HEK293 (cell line): ENCODE measurements around the gene SERPINB5.
"Not testable (repeated sequence)": the region's sequence is repeated elsewhere in the genome, so short reads cannot be mapped to it uniquely, and the experiment has no call there.

Experiments used
- CTCF ChIA-PET: fragments of 350-600 bp; formaldehyde crosslinking; extraction: SDS; loops from one replicate; lab custom pipeline; 2021; ENCODE audit warnings: antibody characterized with exemption; lab: Yijun Ruan, JAX
- POLR2A ChIA-PET: fragments of 300-600 bp; formaldehyde crosslinking; extraction: SDS; loops from one replicate; lab custom pipeline; 2020; ENCODE audit warnings: antibody characterized with exemption, inconsistent platforms; lab: Yijun Ruan, JAX
- H3K27ac ChIP-seq: fragments of 200-500 bp; sonication (Bioruptor generic); 2 replicates; pipeline ENCODE4 v1.5.1; 2014; ENCODE audit warnings: low read depth, low read length, control low read depth, inconsistent platforms; ENCODE audit errors: extremely low read depth
- H3K36me3 ChIP-seq, 2 experiments: fragments of 200-500 bp in 1 of 2; sonication (Bioruptor generic) in 1 of 2; 1 replicate in 1 of 2; 2 replicates in 1 of 2; pipeline ENCODE4 v1.5.1; 2014 to 2017; ENCODE audit warnings: inconsistent platforms in 2 of 2, low read length in 2 of 2; ENCODE audit not compliant: control insufficient read depth in 2 of 2, insufficient read depth in 1 of 2
- H3K4me1 ChIP-seq: fragments of 200-500 bp; sonication (Bioruptor generic); 2 replicates; pipeline ENCODE4 v1.5.1; 2014; ENCODE audit warnings: mild to moderate bottlenecking, low read length, inconsistent platforms; ENCODE audit not compliant: control insufficient read depth, insufficient read depth
- H3K4me3 ChIP-seq: 2 replicates; pipeline ENCODE4 v1.5.1; 2011; ENCODE audit warnings: low read depth, mild to moderate bottlenecking, control low read depth, low read length, moderate library complexity
- H3K9me3 ChIP-seq: fragments of 200-500 bp; sonication (Bioruptor generic); 2 replicates; pipeline ENCODE4 v1.5.1; 2014; ENCODE audit warnings: low read depth, low read length, inconsistent platforms; ENCODE audit not compliant: control insufficient read depth, insufficient read depth
- SETDB1 ChIP-seq: IDR thresholded peaks from one replicate; pipeline ENCODE4 v1.6.1; 2017; ENCODE audit warnings: mild to moderate bottlenecking, low read length, moderate library complexity, mixed read lengths; ENCODE audit not compliant: insufficient read length
- ZBTB20 ChIP-seq: fragments of 450-650 bp; formaldehyde crosslinking; IDR thresholded peaks from 2 replicates; pipeline ENCODE4 v1.5.1; 2016; ENCODE audit warnings: missing biosample characterization, missing genetic modification characterization
- ZNF133 ChIP-seq: fragments of 450-650 bp; formaldehyde crosslinking; IDR thresholded peaks from 2 replicates; pipeline ENCODE4 v1.5.1; 2016; ENCODE audit warnings: missing biosample characterization, missing genetic modification characterization
- ZNF19 ChIP-seq: fragments of 450-650 bp; formaldehyde crosslinking; IDR thresholded peaks from 2 replicates; pipeline ENCODE4; 2016; ENCODE audit warnings: missing biosample characterization, missing genetic modification characterization, low read depth
- ZNF214 ChIP-seq: fragments of 450-650 bp; formaldehyde crosslinking; IDR thresholded peaks from 2 replicates; pipeline ENCODE4 v1.5.1; 2017; ENCODE audit warnings: missing biosample characterization, mild to moderate bottlenecking, missing genetic modification characterization, borderline replicate concordance
- ZNF324 ChIP-seq: fragments of 450-650 bp; formaldehyde crosslinking; IDR thresholded peaks from 2 replicates; pipeline ENCODE4 v1.5.1; 2016; ENCODE audit warnings: missing biosample characterization, missing genetic modification characterization
- ZNF416 ChIP-seq: fragments of 450-650 bp; formaldehyde crosslinking; IDR thresholded peaks from 2 replicates; pipeline ENCODE4 v1.5.1; 2016; ENCODE audit warnings: missing biosample characterization, missing genetic modification characterization
- ZNF488 ChIP-seq: fragments of 450-650 bp; formaldehyde crosslinking; IDR thresholded peaks from 2 replicates; pipeline ENCODE4 v1.5.1; 2016; ENCODE audit warnings: missing biosample characterization, missing genetic modification characterization
- ZNF510 ChIP-seq: fragments of 450-650 bp; formaldehyde crosslinking; IDR thresholded peaks from 2 replicates; pipeline ENCODE4 v1.5.1; 2018; ENCODE audit warnings: mild to moderate bottlenecking, missing genetic modification characterization, missing biosample characterization; ENCODE audit not compliant: insufficient replicate concordance
- ZNF549 ChIP-seq: fragments of 450-650 bp; IDR thresholded peaks from 2 replicates; pipeline ENCODE4 v1.5.1; 2018; ENCODE audit warnings: missing biosample characterization, missing genetic modification characterization, mild to moderate bottlenecking, inconsistent platforms, moderate library complexity
- ZNF768 ChIP-seq: fragments of 450-650 bp; formaldehyde crosslinking; IDR thresholded peaks from 2 replicates; pipeline ENCODE4 v1.5.1; 2018; ENCODE audit warnings: missing biosample characterization, mild to moderate bottlenecking, missing genetic modification characterization
- ZNF785 ChIP-seq: fragments of 450-650 bp; formaldehyde crosslinking; IDR thresholded peaks from 2 replicates; pipeline ENCODE4 v1.5.1; 2016; ENCODE audit warnings: missing biosample characterization, missing genetic modification characterization
- ZXDB ChIP-seq: fragments of 450-650 bp; formaldehyde crosslinking; IDR thresholded peaks from 2 replicates; pipeline ENCODE4 v1.5.1; 2016; ENCODE audit warnings: missing biosample characterization, missing genetic modification characterization
- TF ChIP-seq, protein P1 (sequence below): fragments of 450-650 bp; formaldehyde crosslinking; IDR thresholded peaks from 2 replicates; pipeline ENCODE4 v1.5.1; 2016; ENCODE audit warnings: missing biosample characterization, missing genetic modification characterization, low read depth
- TF ChIP-seq, protein P2 (sequence below): fragments of 450-650 bp; formaldehyde crosslinking; IDR thresholded peaks from 2 replicates; pipeline ENCODE4 v1.5.1; 2016; ENCODE audit warnings: missing biosample characterization, missing genetic modification characterization
- TF ChIP-seq, protein P3 (sequence below): fragments of 450-650 bp; formaldehyde crosslinking; IDR thresholded peaks from 2 replicates; pipeline ENCODE4 v1.5.1; 2016; ENCODE audit warnings: missing biosample characterization, missing genetic modification characterization

The SERPINB5 gene

GRCh38 chr18:63451799-63452660, 24.7 kb upstream of the SERPINB5 start (continued):
- TF ChIP-seq ZNF549 (tag by site-specific recombination) (no peak), ZBTB20 (tag by site-specific recombination) (no peak), ZNF416 (tag by site-specific recombination) (no peak), ZNF785 (no peak), ZNF214 (tag by site-specific recombination) (no peak), ZNF133 (tag by site-specific recombination) (no peak), ZNF768 (tag by site-specific recombination) (no peak), ZNF488 (no peak), ZNF510 (tag by site-specific recombination) (no peak), ZNF324 (tag by site-specific recombination) (no peak), ZXDB (tag by site-specific recombination) (peak; percentile 79), SETDB1 (no peak), ZNF19 (tag by site-specific recombination) (no peak)
- TF ChIP-seq, protein P1, sequence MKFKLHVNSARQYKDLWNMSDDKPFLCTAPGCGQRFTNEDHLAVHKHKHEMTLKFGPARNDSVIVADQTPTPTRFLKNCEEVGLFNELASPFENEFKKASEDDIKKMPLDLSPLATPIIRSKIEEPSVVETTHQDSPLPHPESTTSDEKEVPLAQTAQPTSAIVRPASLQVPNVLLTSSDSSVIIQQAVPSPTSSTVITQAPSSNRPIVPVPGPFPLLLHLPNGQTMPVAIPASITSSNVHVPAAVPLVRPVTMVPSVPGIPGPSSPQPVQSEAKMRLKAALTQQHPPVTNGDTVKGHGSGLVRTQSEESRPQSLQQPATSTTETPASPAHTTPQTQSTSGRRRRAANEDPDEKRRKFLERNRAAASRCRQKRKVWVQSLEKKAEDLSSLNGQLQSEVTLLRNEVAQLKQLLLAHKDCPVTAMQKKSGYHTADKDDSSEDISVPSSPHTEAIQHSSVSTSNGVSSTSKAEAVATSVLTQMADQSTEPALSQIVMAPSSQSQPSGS (tag by site-specific recombination): no peak
- TF ChIP-seq, protein P2, sequence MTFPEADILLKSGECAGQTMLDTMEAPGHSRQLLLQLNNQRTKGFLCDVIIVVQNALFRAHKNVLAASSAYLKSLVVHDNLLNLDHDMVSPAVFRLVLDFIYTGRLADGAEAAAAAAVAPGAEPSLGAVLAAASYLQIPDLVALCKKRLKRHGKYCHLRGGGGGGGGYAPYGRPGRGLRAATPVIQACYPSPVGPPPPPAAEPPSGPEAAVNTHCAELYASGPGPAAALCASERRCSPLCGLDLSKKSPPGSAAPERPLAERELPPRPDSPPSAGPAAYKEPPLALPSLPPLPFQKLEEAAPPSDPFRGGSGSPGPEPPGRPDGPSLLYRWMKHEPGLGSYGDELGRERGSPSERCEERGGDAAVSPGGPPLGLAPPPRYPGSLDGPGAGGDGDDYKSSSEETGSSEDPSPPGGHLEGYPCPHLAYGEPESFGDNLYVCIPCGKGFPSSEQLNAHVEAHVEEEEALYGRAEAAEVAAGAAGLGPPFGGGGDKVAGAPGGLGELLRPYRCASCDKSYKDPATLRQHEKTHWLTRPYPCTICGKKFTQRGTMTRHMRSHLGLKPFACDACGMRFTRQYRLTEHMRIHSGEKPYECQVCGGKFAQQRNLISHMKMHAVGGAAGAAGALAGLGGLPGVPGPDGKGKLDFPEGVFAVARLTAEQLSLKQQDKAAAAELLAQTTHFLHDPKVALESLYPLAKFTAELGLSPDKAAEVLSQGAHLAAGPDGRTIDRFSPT: no peak
- TF ChIP-seq, protein P3, sequence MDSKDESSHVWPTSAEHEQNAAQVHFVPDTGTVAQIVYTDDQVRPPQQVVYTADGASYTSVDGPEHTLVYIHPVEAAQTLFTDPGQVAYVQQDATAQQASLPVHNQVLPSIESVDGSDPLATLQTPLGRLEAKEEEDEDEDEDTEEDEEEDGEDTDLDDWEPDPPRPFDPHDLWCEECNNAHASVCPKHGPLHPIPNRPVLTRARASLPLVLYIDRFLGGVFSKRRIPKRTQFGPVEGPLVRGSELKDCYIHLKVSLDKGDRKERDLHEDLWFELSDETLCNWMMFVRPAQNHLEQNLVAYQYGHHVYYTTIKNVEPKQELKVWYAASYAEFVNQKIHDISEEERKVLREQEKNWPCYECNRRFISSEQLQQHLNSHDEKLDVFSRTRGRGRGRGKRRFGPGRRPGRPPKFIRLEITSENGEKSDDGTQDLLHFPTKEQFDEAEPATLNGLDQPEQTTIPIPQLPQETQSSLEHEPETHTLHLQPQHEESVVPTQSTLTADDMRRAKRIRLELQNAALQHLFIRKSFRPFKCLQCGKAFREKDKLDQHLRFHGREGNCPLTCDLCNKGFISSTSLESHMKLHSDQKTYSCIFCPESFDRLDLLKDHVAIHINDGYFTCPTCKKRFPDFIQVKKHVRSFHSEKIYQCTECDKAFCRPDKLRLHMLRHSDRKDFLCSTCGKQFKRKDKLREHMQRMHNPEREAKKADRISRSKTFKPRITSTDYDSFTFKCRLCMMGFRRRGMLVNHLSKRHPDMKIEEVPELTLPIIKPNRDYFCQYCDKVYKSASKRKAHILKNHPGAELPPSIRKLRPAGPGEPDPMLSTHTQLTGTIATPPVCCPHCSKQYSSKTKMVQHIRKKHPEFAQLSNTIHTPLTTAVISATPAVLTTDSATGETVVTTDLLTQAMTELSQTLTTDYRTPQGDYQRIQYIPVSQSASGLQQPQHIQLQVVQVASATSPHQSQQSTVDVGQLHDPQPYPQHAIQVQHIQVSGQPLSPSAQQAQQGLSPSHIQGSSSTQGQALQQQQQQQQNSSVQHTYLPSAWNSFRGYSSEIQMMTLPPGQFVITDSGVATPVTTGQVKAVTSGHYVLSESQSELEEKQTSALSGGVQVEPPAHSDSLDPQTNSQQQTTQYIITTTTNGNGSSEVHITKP (tag by site-specific recombination): 0 out of 2 replicates have a peak, but pooled peaks have one; percentile 9

GRCh38 chr18:63452751-63453150, 24.0 kb upstream of the SERPINB5 start:
- Histone ChIP-seq H3K4me1 (peaks cover 22% of the 10 kb centered on the region), H3K27ac (peak overlapping the region; percentile 95)
- not testable (repeated sequence) for H3K4me3 ChIP-seq, H3K36me3 ChIP-seq, H3K9me3 ChIP-seq
- POLR2A ChIA-PET: interaction anchor here (1.1 kb wide), 1 partner anchor 85 kb away, joined by 3 read pairs; the partner anchor contains the start of gene KDSR
- CTCF ChIA-PET: interaction anchor here (2.7 kb wide), 1 partner anchor 13 kb away, joined by 16 read pairs; no protein-coding TSS in a partner anchor
